Measurements from ENCODE around the gene USP49.

USP49 gene

GRCh38 chr6:41846666-41847237 is 48.4 kb downstream of the USP49 start:
- Histone ChIP-seq H3K27me3 (ENCODE audit: insufficient read depth, poor library complexity, severe bottlenecking) (no peaks in the 10 kb centered on the region), H3K27ac (replicated peaks) (no peak overlapping the region), H3K4me3 (replicated peaks; ENCODE audit: insufficient read depth, low read length) (no peak overlapping the region)
- peak; percentile 25 to 63 for DNase-seq (ENCODE audit: low read depth in 1 of 2, low spot score in 1 of 2)
- TF ChIP-seq, protein P1, sequence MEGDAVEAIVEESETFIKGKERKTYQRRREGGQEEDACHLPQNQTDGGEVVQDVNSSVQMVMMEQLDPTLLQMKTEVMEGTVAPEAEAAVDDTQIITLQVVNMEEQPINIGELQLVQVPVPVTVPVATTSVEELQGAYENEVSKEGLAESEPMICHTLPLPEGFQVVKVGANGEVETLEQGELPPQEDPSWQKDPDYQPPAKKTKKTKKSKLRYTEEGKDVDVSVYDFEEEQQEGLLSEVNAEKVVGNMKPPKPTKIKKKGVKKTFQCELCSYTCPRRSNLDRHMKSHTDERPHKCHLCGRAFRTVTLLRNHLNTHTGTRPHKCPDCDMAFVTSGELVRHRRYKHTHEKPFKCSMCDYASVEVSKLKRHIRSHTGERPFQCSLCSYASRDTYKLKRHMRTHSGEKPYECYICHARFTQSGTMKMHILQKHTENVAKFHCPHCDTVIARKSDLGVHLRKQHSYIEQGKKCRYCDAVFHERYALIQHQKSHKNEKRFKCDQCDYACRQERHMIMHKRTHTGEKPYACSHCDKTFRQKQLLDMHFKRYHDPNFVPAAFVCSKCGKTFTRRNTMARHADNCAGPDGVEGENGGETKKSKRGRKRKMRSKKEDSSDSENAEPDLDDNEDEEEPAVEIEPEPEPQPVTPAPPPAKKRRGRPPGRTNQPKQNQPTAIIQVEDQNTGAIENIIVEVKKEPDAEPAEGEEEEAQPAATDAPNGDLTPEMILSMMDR (IDR thresholded peaks at IDR 0.05; ENCODE audit: insufficient read depth, low read length): peak; percentile 84
- TF ChIP-seq GABPA (IDR thresholded peaks at IDR 0.05; ENCODE audit: low read depth): no peak

DNA sequence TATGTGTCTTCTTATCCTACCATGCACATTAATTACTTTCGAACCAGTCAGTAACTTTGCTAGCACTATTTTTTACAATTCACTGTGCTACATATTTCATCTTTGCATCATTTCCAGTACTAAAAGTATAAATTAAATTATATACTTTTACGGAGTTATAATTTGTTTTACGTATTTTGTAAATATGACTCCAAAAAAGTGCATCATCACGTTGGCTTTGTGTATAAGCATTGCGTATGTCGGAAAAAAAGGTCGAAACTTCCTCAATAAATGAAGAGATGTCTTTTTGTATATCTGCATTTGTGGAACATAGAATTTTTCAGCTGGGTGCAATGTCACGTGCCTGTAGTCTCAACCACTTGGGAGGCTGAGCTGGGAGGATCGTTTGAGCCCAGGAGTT is 52.0 kb downstream of the USP49 start:
- Histone ChIP-seq H3K27ac (replicated peaks) (no peak overlapping the region), H3K27me3 (ENCODE audit: insufficient read depth, poor library complexity, severe bottlenecking) (no peaks in the 10 kb centered on the region), H3K4me3 (replicated peaks; ENCODE audit: insufficient read depth, low read length) (no peak overlapping the region)
- TF ChIP-seq POLR2AphosphoS5 (IDR thresholded peaks at IDR 0.05; ENCODE audit: low read depth) (no peak), SPI1 (IDR thresholded peaks at IDR 0.05; ENCODE audit: borderline replicate concordance, low read depth) (no peak), GABPA (IDR thresholded peaks at IDR 0.05; ENCODE audit: low read depth) (no peak)
- TF ChIP-seq, protein P1 (IDR thresholded peaks at IDR 0.05; ENCODE audit: insufficient read depth, low read length): no peak
- TF ChIP-seq, protein P2, sequence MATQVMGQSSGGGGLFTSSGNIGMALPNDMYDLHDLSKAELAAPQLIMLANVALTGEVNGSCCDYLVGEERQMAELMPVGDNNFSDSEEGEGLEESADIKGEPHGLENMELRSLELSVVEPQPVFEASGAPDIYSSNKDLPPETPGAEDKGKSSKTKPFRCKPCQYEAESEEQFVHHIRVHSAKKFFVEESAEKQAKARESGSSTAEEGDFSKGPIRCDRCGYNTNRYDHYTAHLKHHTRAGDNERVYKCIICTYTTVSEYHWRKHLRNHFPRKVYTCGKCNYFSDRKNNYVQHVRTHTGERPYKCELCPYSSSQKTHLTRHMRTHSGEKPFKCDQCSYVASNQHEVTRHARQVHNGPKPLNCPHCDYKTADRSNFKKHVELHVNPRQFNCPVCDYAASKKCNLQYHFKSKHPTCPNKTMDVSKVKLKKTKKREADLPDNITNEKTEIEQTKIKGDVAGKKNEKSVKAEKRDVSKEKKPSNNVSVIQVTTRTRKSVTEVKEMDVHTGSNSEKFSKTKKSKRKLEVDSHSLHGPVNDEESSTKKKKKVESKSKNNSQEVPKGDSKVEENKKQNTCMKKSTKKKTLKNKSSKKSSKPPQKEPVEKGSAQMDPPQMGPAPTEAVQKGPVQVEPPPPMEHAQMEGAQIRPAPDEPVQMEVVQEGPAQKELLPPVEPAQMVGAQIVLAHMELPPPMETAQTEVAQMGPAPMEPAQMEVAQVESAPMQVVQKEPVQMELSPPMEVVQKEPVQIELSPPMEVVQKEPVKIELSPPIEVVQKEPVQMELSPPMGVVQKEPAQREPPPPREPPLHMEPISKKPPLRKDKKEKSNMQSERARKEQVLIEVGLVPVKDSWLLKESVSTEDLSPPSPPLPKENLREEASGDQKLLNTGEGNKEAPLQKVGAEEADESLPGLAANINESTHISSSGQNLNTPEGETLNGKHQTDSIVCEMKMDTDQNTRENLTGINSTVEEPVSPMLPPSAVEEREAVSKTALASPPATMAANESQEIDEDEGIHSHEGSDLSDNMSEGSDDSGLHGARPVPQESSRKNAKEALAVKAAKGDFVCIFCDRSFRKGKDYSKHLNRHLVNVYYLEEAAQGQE (IDR thresholded peaks at IDR 0.05; ENCODE audit: insufficient replicate concordance, low read depth): no peak
- no peak for DNase-seq (ENCODE audit: low read depth in 1 of 2, low spot score in 1 of 2)

- H3K27me3 ChIP-seq (ENCODE audit: insufficient read depth, poor library complexity, severe bottlenecking): no peaks in the 10 kb centered on the region
- no peak overlapping the region for H3K4me3 ChIP-seq (replicated peaks; ENCODE audit: insufficient read depth, low read length)
- H3K27ac ChIP-seq (replicated peaks): no peak overlapping the region
- no peak for DNase-seq (ENCODE audit: low read depth in 1 of 2, low spot score in 1 of 2)
- TF ChIP-seq SPI1 (IDR thresholded peaks at IDR 0.05; ENCODE audit: borderline replicate concordance, low read depth) (no peak; the same call in 1 of the 2 replicates), POLR2AphosphoS5 (IDR thresholded peaks at IDR 0.05; ENCODE audit: low read depth) (no peak), GABPA (IDR thresholded peaks at IDR 0.05; ENCODE audit: low read depth) (no peak)
- TF ChIP-seq, protein P2 (IDR thresholded peaks at IDR 0.05; ENCODE audit: insufficient replicate concordance, low read depth): no peak
- TF ChIP-seq, protein P1 (IDR thresholded peaks at IDR 0.05; ENCODE audit: insufficient read depth, low read length): no peak
Measured at GRCh38 chr6:41840326-41840725, 54.8 kb downstream of the USP49 start.

DNA sequence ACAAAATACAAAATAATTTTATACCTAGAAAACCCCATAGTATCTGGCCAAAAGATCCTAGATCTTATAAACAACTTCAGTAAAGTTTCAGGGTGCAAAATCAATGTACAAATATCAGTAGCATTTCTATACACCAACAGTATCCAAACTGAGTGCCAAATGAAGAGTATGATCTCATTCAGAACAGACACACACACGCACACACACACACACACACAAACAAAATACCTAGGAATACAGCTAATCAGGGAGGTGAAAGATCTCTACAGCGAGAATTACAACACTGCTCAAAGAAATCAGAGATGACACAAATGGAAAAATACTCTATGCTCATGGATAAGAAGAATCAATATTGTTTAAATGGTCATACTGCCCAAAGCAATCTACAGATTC is 58.5 kb downstream of the USP49 start:
- H3K4me3 ChIP-seq (replicated peaks; ENCODE audit: insufficient read depth, low read length): no peak overlapping the region
- no peaks in the 10 kb centered on the region for H3K27me3 ChIP-seq (ENCODE audit: insufficient read depth, poor library complexity, severe bottlenecking)
- DNase-seq (ENCODE audit: low read depth in 1 of 2, low spot score in 1 of 2): no peak
- no peak overlapping the region for H3K27ac ChIP-seq (replicated peaks)
- TF ChIP-seq, protein P1 (IDR thresholded peaks at IDR 0.05; ENCODE audit: insufficient read depth, low read length): no peak
- no peak for TF ChIP-seq POLR2AphosphoS5 (IDR thresholded peaks at IDR 0.05; ENCODE audit: low read depth)
- no peak for TF ChIP-seq SPI1 (IDR thresholded peaks at IDR 0.05; ENCODE audit: borderline replicate concordance, low read depth)
- TF ChIP-seq, protein P2 (IDR thresholded peaks at IDR 0.05; ENCODE audit: insufficient replicate concordance, low read depth): no peak
- no peak for TF ChIP-seq GABPA (IDR thresholded peaks at IDR 0.05; ENCODE audit: low read depth)
